Hepatocyte (in vitro differentiated cells): ENCODE results near the gene ITGB8.

ENCODE experiments used
- CTCF ChIP-seq: fragments of 200-600 bp; sonication (generic); IDR thresholded peaks from 2 replicates; pipeline ENCODE4 v1.5.1; 2016; ENCODE audit warnings: antibody characterized with exemption, mild to moderate bottlenecking; ENCODE audit not compliant: poor library complexity
- EZH2 ChIP-seq: fragments of 200-600 bp; sonication (generic); IDR thresholded peaks from 2 replicates; pipeline ENCODE4 v1.6.1; 2016; ENCODE audit warnings: antibody characterized with exemption, mild to moderate bottlenecking, borderline replicate concordance

GRCh38 chr7:20320322-20320721, 10.4 kb upstream of the ITGB8 start:
- TF ChIP-seq CTCF (no peak), EZH2 (no peak)
